HG03280 (cell line): Measurements from ENCODE around the gene SVEP1.
"Not testable (repeated sequence)": the region's sequence is repeated elsewhere in the genome, so short reads cannot be mapped to it uniquely, and the experiment has no call there.

Experiments used
- ATAC-seq: cut with Tn5 transposase; IDR thresholded peaks from one replicate; pipeline ENCODE4 v1.9.1; 2021; ENCODE audit warnings: mild to moderate bottlenecking, moderate library complexity; ENCODE audit not compliant: unreplicated experiment

SVEP1 gene

GRCh38 chr9:110579034-110579861 lies at the start of gene SVEP1:
Gene SVEP1 (minus strand): TSS chr9:110579741. CDS start chr9:110579543, 198 bp downstream.
- ATAC-seq, result no peak

DNA sequence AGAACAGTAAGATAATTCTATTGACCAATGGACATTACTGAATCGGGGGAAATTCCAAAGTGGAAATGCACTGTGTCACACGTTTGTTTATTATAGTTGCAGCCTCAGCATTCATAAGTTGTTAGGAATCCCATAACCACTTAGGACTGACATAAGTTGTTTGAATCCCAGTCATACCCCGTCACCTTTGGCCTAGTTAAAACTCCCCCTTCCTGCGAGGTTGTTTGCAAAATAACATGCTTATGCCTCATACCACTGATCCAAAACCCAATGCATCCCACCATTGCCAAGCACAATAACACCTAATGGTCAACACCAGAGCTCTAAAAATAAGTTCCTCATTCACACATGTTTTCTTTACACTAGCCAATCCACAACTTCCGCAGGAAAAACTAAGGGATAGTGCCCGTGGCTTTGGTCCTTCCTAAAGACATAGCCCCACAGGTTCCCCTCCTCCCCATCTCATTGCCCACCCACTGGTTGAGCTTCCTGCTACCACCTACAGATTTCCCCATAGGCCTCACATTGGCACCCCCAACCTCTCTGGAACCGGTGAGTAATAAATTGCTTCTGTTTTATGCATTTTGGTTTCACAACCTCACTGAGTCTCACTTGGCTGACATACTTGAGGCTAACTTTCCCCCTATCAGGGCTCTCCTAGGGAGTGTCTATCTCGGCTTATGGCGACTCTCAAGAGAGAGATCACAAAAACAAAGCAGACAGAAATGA lies 46.7 kb upstream of the SVEP1 start:
- ATAC-seq, result peak; percentile 95

- no peak for ATAC-seq
Observed at GRCh38 chr9:110623462-110624025, 44.0 kb upstream of the SVEP1 start.

- ATAC-seq, result no peak
Observed at GRCh38 chr9:110622368-110622767, 42.8 kb upstream of the SVEP1 start.

DNA sequence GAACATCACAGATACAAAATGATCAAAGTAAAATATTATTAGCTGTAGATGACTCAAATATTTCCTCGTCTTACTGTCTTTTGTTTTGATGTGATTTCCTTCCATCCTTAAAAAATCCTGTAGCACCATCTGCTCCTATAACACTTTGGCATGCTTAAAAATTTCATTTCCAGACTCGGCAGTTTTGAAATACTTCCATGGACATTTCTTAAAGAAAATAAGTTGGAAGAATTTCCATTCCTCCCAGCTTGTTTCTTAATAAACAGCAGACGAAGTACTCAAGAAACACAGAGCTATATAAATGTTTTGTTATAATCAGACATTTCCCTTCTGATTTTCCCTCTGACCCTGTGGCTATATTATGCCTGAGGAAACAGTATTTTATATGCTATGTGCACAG lies 41.2 kb upstream of the SVEP1 start:
- ATAC-seq, result no peak

DNA sequence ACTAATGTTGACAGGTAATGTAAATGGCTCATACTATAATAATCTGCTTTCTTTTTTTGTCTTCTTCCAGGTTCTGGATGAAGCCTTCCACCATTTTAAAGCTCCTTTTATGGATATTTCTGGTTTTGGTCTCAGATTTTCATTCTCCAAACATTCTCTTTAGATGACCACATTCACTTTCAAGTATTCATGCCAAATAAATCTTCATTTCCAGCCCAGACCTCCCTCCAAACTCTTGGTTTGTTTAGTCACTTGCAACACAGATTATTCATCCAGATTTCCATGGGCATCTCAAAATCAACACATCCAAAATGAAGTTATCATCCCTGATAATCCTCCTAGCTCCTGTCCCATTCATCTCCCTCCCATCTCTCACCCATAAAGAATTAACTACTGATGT lies 40.3 kb upstream of the SVEP1 start:
- no peak for ATAC-seq

DNA sequence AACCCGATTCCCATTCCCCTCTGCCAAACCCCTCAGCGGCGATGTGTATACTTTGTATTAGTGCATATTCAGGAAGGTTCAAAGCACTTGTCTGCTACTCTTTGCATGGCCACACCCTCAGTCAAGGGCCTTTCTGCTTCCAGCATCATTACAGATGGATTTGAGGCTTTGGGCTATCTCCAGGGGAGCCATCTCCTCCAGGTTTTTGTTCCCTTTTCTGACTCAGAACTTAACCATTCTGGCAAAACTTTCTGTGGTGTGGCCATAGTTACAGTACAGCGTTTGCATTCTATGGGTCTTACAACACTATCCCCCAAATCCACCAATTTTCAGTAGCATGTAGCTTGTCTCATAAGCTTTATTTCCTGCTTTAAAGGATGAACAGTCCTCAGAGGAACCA lies 36.0 kb upstream of the SVEP1 start:
- ATAC-seq, result no peak

GRCh38 chr9:110614576-110614975 lies 35.0 kb upstream of the SVEP1 start:
- not testable (repeated sequence) for ATAC-seq

GRCh38 chr9:110606179-110606790 lies 26.7 kb upstream of the SVEP1 start:
- no peak for ATAC-seq

GRCh38 chr9:110605565-110605964 lies 26.0 kb upstream of the SVEP1 start:
- ATAC-seq, result no peak

DNA sequence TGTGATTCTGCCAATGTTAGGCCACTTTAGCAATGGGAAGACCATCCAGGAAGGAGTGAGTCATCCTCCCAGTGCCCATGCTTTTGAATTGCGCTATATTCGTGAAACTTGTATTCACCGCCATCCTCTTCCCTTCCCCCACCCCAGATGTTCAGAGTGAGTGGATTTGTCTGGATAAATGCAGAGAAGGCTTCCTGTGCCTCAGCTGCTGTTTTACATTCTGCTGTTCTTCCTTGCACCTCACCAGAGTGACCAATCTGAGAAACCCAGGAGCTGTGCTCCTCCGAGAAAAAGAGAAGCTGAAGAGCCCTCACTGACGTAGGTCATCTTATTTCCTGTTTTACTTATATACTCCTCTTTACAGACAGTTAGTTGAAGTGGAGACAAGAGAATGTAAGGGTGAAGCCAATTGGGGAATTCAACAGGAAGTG lies 24.6 kb upstream of the SVEP1 start:
- no peak for ATAC-seq

- no peak for ATAC-seq
Observed at GRCh38 chr9:110602281-110602680, 22.7 kb upstream of the SVEP1 start.

- no peak for ATAC-seq
Observed at GRCh38 chr9:110601098-110601497, 21.6 kb upstream of the SVEP1 start.

GRCh38 chr9:110599468-110599867 lies 19.9 kb upstream of the SVEP1 start:
- no peak for ATAC-seq

- ATAC-seq, result no peak
Observed at GRCh38 chr9:110592044-110592830, 12.7 kb upstream of the SVEP1 start.

DNA sequence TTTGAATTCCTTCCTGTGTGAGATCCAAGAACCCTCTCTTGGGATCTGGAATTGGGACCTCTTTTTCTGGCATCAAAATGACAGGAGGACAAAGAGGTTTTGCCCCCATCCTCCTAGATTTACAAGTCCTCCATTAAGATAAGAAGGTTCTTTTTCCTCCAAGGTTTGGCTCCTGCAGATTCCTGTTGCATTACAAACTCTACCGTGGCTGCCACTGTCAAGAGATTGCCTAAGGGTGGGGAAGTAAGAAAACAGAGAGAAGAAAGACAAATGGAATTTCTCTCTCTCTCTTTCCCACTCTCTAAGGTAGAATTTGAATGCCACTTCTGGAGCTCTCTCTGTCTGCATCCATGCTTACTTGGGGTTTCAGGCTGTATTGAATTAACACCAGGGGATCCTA lies 12.0 kb upstream of the SVEP1 start:
- ATAC-seq, result no peak

GRCh38 chr9:110590816-110591215 lies 11.3 kb upstream of the SVEP1 start:
- no peak for ATAC-seq

GRCh38 chr9:110588296-110588695 lies 8.8 kb upstream of the SVEP1 start:
- no peak for ATAC-seq

GRCh38 chr9:110583237-110583636 lies 3.7 kb upstream of the SVEP1 start:
- no peak for ATAC-seq

DNA sequence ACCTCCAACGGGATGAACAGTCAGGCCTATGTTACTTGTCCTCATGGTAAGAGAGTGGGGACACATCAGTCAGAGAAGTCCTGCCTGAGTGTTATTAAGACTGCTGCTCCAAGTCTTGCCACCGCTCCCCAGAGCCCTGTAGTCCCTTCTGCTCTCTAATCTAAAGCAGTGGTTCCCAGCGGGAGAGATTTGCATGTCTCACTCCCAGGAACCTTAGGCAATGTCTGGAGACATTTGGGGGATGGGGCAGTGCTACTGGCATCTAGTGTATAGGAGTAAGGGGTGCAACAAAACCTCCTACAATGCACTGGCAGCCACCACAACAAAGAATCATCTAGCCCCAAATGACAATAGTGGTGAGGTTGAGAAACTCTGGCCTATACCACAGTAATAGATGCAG lies 2.6 kb upstream of the SVEP1 start:
- no peak for ATAC-seq

- ATAC-seq, result no peak
Observed at GRCh38 chr9:110580850-110581249, 1.3 kb upstream of the SVEP1 start.
